Uterus (tissue), 4 donors: ENCODE measurements around the gene C12orf54. TPM values are rescaled to one million over a fixed set of nuclear protein-coding genes. Genes with fewer than 3 reads are reported as not detected.
"Not testable (repeated sequence)": the region's sequence is repeated elsewhere in the genome, so short reads cannot be mapped to it uniquely, and the experiment has no call there.

Experiments
- DNase-seq, 2 donors: peaks; one replicate each; pipeline ENCODE4 v3.0.0-alpha.2; 2019 to 2020
- H3K27ac ChIP-seq, 2 donors: fragments of 200-600 bp; sonication (generic); 1 replicate in 1 of 2; 2 replicates in 1 of 2; pipeline ENCODE4 v1.5.1; 2016 to 2018
- H3K27me3 ChIP-seq, 2 donors: fragments of 200-600 bp; sonication (generic); one replicate each; pipeline ENCODE4 v1.5.1; 2018 to 2019; ENCODE audit warnings: control low read depth in 1 of 2
- H3K36me3 ChIP-seq, 2 donors: fragments of 200-600 bp; sonication (generic); one replicate each; pipeline ENCODE4 v1.5.1; 2019; ENCODE audit warnings: control low read depth in 1 of 2
- H3K4me1 ChIP-seq, 2 donors: fragments of 200-600 bp; sonication (generic); one replicate each; pipeline ENCODE4 v1.5.1; 2018 to 2019; ENCODE audit warnings: control low read depth in 1 of 2
- H3K4me3 ChIP-seq, 2 donors: fragments of 200-600 bp; sonication (generic); 1 replicate in 1 of 2; 2 replicates in 1 of 2; pipeline ENCODE4 v1.5.1; 2018 to 2019; ENCODE audit warnings: mild to moderate bottlenecking in 1 of 2
- H3K9me3 ChIP-seq, 2 donors: fragments of 200-600 bp; sonication (generic); one replicate each; pipeline ENCODE4 v1.5.1; 2019; ENCODE audit warnings: control low read depth in 1 of 2
- POLR2A ChIP-seq, 2 donors: fragments of 450-650 bp; IDR thresholded peaks; one replicate each; pipeline ENCODE4 v1.6.1; 2016; ENCODE audit warnings: antibody characterized with exemption in 2 of 2, mild to moderate bottlenecking in 1 of 2, moderate library complexity in 1 of 2
- intact Hi-C: fragments of 100-400 bp; cut with DNase I; formaldehyde crosslinking; loops from one replicate; pipeline ENCODE4 v1.15.1; 2023; ENCODE audit warnings: low total_unique reads
- total RNA-seq, 4 donors: library from RNA; depleted of rRNA in 3 of 4; stranded (reverse); fragments of >200 nt in 3 of 4; gene quantifications; one replicate each; pipeline versions ENCODE4 v1.1.0 to v1.2.4, GENCODE V29; 2014 to 2023
- TF ChIP-seq, protein P1 (sequence below), 4 experiments: fragments of 200-600 bp in 2 of 4; fragments of 450-650 bp in 2 of 4; sonication (generic) in 2 of 4; IDR thresholded peaks; one replicate each; pipeline ENCODE4 v1.5.1; 2016 to 2019; ENCODE audit warnings: antibody characterized with exemption in 4 of 4, mild to moderate bottlenecking in 2 of 4, moderate library complexity in 1 of 4
- donor health status: DM: yes; HTN: yes; CAD: no.

Gene C12orf54
- total RNA-seq, 4 donors from 2014 or later, result 3.6 TPM; not detected in 3

DNA sequence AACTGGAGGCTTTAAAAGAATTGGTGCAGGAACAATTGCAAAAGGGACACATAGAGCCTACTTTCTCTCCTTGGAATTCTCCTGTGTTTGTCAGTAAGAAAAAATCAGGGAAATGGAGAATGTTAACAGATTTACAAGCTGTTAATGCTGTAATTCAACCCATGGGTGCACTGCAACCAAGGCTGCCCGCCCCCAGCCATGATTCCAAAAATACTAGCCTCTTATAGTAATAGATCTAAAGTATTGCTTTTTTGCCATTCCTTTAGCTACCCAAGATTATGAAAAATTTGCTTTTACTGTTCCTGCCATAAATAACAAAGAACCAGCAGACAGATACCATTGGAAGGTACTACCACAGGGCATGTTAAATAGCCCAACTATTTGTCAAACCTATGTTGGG lies 27.8 kb downstream of the C12orf54 start:
- no peak overlapping the region for H3K27ac ChIP-seq
- intact Hi-C loops, result no loop called here
- no peak overlapping the region for H3K4me3 ChIP-seq
- no peaks in the 10 kb centered on the region for H3K36me3 ChIP-seq
- H3K9me3 ChIP-seq, result no peaks in the 10 kb centered on the region
- H3K27me3 ChIP-seq, result no peaks in the 10 kb centered on the region
- no peaks in the 10 kb centered on the region for H3K4me1 ChIP-seq
- DNase-seq, result no peak
- TF ChIP-seq POLR2A (IDR thresholded peaks at IDR 0.05), result no peak
- TF ChIP-seq, protein P1, sequence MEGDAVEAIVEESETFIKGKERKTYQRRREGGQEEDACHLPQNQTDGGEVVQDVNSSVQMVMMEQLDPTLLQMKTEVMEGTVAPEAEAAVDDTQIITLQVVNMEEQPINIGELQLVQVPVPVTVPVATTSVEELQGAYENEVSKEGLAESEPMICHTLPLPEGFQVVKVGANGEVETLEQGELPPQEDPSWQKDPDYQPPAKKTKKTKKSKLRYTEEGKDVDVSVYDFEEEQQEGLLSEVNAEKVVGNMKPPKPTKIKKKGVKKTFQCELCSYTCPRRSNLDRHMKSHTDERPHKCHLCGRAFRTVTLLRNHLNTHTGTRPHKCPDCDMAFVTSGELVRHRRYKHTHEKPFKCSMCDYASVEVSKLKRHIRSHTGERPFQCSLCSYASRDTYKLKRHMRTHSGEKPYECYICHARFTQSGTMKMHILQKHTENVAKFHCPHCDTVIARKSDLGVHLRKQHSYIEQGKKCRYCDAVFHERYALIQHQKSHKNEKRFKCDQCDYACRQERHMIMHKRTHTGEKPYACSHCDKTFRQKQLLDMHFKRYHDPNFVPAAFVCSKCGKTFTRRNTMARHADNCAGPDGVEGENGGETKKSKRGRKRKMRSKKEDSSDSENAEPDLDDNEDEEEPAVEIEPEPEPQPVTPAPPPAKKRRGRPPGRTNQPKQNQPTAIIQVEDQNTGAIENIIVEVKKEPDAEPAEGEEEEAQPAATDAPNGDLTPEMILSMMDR (IDR thresholded peaks at IDR 0.05), result no peak

DNA sequence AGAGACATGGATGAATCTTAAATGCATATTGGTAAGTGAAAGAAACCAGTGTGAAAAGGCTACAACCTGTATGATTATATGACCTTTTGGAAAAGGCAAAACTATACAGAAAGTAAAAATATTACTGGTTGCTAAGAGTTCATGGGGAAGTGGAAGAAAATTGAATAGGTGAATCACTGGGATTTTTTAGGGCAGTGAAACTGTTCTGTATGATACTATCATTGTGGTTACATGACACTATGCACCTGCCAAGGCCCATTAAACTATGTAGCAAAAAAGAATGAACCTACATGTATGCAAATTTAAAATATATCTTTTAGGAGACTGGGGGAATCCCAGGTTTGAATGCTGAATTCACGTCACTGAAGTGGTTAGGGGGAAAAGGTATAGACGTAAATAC lies 30.6 kb downstream of the C12orf54 start:
- H3K4me3 ChIP-seq, result no peak overlapping the region
- no peak for TF ChIP-seq POLR2A (IDR thresholded peaks at IDR 0.05)
- TF ChIP-seq, protein P1 (IDR thresholded peaks at IDR 0.05), result no peak
- no peak for DNase-seq
- H3K27me3 ChIP-seq, result no peaks in the 10 kb centered on the region
- H3K9me3 ChIP-seq, result no peaks in the 10 kb centered on the region
- intact Hi-C loops, result no loop called here
- no peaks in the 10 kb centered on the region for H3K4me1 ChIP-seq
- H3K36me3 ChIP-seq, result no peaks in the 10 kb centered on the region
- no peak overlapping the region for H3K27ac ChIP-seq

DNA sequence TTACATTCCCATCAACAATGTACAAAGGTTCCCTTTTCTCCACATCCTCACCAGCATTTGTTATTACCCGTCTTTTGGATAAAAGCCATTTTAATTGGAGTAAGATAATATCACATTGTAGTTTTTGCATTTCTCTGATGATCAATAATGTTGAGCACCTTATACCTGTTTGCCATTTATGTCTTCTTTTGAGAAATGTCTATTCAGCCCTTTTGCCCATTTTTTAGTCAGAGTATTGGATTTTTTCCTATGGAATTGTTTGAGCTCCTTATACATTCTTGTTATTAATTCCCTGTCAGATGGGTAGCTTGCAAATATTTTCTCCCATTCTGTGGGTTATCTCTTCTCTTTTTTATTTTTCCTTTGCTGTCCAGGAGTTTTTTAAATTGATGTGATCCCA lies 32.4 kb downstream of the C12orf54 start:
- Histone ChIP-seq H3K27ac (no peak overlapping the region), H3K9me3 (no peaks in the 10 kb centered on the region), H3K4me1 (no peaks in the 10 kb centered on the region), H3K4me3 (no peak overlapping the region), H3K27me3 (no peaks in the 10 kb centered on the region), H3K36me3 (no peaks in the 10 kb centered on the region)
- no peak for DNase-seq
- TF ChIP-seq, protein P1 (IDR thresholded peaks at IDR 0.05), result no peak
- no peak for TF ChIP-seq POLR2A (IDR thresholded peaks at IDR 0.05)
- intact Hi-C loops, result no loop called here

DNA sequence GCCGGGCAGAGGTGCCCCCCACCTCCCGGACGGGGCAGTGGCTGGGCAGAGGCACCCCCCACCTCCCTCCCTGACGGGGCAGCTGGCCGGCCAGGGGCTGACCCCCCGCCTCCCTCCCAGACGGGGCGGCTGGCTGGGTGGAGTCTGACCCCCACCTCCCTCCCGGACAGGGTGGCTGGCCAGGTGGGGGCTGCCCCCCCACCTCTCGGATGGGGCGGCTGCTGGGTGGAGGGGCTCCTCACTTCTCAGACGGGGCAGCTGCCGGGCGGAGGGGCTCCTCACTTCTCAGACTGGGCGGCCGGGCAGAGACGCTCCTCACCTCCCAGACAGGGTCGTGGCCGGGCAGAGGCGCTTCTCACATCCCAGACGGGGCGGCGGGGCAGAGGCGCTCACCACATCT lies 38.1 kb downstream of the C12orf54 start:
- H3K27me3 ChIP-seq, H3K9me3 ChIP-seq, DNase-seq, H3K4me1 ChIP-seq, H3K27ac ChIP-seq, H3K4me3 ChIP-seq, intact Hi-C loops, H3K36me3 ChIP-seq: not testable (repeated sequence)

DNA sequence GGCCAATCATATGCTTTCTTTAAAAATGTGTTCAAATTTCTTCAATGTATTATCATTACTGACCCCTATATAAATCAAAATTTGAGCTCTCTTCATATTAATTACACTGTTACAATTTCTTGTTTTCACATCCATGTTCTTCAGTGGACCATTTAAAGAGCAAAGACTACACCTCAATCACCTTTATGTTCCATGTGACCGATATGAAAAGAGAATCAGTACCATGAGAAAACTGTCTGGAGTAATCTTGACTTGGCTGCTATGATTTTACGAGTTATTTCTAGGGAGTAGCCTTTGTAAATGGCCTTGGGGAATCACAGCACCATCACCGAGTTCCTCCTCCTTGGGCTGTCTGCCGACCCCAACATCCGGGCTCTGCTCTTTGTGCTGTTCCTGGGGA lies 43.0 kb downstream of the C12orf54 start, which contains the start of gene OR8S1:
TSS of gene OR8S1 (plus strand) at position 301 of the 400 bp plus-strand sequence. CDS start at position 301, 0 bp downstream.
- Histone ChIP-seq H3K9me3 (no peaks in the 10 kb centered on the region), H3K4me1 (no peaks in the 10 kb centered on the region), H3K27me3 (no peaks in the 10 kb centered on the region), H3K36me3 (no peaks in the 10 kb centered on the region), H3K4me3 (no peak within 1 kb of the TSS), H3K27ac (no peak within 1 kb of the TSS)
- intact Hi-C loops, result no loop called here
- DNase-seq, result no peak
- TF ChIP-seq, protein P1 (IDR thresholded peaks at IDR 0.05), result no peak
- TF ChIP-seq POLR2A (IDR thresholded peaks at IDR 0.05), result no peak
